ENCODE data around the gene USP25.

The USP25 gene, protein sequence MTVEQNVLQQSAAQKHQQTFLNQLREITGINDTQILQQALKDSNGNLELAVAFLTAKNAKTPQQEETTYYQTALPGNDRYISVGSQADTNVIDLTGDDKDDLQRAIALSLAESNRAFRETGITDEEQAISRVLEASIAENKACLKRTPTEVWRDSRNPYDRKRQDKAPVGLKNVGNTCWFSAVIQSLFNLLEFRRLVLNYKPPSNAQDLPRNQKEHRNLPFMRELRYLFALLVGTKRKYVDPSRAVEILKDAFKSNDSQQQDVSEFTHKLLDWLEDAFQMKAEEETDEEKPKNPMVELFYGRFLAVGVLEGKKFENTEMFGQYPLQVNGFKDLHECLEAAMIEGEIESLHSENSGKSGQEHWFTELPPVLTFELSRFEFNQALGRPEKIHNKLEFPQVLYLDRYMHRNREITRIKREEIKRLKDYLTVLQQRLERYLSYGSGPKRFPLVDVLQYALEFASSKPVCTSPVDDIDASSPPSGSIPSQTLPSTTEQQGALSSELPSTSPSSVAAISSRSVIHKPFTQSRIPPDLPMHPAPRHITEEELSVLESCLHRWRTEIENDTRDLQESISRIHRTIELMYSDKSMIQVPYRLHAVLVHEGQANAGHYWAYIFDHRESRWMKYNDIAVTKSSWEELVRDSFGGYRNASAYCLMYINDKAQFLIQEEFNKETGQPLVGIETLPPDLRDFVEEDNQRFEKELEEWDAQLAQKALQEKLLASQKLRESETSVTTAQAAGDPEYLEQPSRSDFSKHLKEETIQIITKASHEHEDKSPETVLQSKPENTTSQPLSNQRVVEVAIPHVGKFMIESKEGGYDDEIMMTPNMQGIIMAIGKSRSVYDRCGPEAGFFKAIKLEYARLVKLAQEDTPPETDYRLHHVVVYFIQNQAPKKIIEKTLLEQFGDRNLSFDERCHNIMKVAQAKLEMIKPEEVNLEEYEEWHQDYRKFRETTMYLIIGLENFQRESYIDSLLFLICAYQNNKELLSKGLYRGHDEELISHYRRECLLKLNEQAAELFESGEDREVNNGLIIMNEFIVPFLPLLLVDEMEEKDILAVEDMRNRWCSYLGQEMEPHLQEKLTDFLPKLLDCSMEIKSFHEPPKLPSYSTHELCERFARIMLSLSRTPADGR

DNA sequence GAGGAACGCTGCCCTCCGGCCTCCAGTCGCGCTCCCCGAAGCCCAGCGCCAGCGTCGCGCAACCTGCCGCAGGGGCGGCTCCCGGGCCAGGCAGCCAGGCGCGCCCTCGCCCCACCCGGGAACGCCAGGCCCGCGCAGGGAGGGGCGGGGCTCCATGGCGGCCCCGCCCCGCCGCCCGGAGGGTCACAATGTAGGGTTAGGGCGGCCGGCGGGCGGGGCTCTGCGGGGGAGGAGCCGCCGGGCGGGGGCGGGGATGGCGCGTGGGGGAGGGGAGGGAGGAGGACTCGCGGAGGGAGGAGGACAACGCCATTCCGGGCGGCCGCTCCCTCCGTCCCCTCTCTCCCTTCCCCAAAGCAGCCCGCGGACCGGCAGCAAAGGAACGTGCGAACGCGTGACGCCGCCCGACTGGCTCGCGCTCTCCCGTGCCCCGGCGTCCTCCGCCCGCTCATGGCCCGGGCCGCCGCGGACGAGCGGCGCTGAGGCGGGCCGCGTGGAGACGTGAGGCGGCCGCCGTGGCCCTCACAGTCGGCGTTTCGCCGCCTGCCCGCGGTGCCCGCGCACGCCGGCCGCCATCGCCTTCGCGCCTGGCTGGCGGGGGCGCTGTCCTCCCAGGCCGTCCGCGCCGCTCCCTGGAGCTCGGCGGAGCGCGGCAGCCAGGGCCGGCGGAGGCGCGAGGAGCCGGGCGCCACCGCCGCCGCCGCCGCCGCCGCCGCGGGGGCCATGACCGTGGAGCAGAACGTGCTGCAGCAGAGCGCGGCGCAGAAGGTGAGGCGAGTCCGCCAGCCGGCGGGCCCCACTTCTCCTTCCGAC lies at the start of gene USP25:
Gene USP25 (plus strand): TSS at position 309 of the 810 bp plus-strand sequence. CDS start 412 bp downstream, at position 721.
- peak; percentile 55 to 68 for DNase-seq

DNA sequence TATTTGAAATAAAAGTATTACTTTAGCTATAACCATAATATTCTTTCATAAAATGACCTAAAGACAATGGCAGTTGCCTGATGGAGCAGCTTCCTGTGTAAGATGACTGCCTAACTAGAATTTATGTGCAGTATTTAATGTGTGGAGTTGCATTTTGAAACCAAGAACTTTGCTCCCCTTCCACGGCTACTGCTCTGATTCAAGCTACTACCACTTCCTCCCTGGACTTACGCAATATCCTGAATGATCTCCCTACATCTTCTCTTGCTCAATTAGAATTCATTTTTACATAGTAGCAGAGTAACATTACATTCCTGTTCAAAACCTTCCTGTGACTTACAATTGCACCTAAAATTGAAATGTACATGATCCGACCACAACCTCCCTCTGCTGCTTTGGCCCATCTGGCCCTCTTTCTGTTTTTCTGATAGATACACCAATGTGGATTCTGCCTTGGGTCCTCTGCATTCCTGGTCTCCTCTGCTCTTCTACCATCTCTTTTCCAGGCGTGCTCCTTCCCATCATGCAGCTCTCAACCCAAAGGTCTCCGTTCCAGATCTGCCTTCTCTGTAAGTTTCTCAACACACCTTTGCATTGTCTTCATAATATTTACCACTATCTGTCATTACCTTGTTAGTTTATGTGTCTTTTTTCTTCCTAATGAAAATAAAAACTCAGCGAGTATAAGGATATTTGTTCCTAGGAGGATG lies 47.4 kb upstream of the USP25 start:
- peak in 1 of 2 experiments; percentile 10 for DNase-seq

DNA sequence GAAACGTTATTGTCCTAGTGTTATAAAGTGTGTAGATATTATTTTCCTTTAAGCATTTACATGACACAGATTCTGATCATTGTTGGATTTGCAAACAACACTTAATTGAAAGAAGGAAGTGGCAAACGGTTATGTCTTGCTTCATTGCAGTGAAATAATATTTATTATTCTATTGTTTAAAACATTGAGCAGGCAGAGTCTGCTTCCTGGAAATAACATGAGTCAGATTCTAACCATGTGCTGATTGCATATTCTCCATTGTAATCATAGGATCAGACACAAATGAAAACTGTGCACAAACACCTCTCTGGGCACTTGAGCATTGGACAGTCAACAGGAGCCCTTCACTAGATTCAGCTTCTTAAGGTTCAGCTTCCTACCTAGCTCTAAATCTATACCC lies 46.8 kb upstream of the USP25 start:
- DNase-seq, result no peak

DNA sequence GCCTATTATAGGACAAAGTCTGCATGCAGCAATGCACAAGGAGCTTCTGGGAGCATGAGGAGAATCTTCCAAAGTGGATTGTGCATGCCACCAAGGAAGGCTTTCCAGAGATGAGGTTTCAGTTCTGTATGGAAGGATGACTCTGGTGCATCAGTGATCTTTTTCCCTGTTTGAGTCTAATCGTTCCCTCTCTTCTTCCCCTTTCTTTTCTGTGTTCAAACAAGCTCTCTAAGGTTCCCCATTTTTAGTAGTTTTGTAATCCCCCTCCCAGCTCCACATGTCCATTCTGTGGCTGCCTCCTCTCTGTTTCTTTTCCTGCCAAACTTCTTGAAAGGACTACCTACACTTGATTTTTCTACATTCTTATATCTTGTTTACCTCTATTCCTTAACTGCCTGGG lies 43.3 kb upstream of the USP25 start:
- no peak for DNase-seq

DNA sequence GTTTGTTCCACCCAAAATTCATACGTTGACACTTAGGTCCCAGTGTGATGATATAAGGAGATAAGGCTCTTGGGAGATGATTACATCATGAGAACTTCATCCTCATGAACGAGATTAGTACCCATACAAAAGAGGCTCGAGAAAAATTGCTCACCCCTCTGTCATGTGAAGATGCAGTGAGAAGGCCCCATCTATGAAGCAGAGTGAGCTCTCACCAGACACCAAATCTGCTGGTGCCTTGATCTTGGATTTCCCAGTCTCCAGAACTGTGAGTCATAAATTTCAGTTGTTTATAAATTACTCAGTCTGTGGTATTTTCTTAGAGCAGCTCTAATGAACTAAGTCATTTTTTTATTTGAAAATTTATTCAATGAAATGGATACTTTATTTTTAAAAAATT lies 42.6 kb upstream of the USP25 start:
- no peak for DNase-seq

DNA sequence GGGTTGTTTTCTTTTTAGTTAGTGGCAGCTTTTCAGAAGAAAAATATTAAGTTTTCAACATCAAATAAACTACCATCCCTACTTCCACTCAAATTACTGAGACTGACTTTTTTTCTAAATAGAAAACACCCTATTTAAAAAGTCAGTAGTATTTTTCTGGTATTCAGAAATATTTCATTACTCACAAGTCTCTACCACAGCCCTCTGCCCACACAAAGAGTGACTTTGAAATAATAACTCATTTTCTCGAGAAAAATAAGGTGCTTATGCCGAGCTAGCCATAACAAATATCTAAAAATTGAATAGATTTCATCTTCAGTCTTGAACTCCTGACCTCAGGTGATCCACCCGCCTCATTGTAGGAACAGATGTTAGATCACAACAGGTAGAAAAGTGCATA lies 41.8 kb upstream of the USP25 start:
- DNase-seq, result no peak

DNA sequence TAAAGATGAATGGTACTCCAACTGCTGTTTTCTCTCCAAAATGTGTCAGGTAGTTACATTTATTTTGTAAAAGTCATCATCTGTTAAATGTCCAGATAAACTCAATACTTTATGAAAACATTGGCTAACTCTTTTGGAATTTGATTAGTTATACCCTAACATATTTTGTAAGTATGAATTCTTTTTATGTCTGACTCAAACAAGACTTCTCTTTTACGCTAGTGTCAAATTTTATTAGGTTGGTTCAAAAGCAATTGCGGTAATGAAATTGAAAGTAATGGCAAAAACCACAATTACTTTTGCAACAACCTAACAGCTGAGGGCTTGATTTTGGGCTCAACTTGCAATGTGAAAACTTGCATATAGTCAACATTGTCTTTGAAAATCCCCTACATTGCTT lies 41.0 kb upstream of the USP25 start:
- no peak for DNase-seq

DNA sequence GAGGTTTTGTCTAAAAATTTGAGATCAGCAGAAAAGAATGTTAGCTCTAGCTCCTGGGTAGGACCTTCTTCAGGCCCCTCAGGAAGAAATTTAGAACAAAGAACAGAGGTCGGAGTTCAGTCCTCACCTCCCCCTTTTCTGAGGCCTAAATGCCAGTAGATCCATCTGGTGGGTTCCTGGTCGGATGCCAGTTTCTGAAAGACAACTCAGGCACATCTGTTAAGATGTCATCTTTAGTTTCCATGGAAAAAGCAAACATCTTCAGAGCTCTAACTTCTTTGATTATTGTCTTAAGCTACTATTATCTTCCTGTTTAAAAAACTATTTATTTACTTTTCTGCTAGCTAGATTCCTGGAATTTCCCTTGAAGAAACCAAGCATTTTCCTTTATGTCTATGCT lies 37.1 kb upstream of the USP25 start:
- DNase-seq, result no peak

DNA sequence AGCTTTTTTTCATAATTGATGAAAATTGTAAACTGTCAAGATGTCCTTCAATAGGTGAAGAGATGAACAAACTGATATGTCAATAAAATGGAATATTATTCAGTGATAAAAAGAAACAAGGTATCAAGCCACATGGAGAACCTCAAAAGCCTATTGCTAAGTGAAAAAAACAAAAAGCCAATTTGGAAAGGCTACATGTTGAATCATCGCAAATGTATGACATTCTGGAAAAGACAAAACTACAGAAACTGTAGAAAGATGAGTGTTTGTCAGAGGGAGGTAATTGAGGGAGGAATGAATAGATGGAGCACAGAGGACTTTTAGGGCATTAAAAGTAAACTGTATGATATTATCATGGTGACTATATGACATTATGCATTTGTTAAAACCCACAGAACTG lies 34.5 kb upstream of the USP25 start:
- no peak for DNase-seq

DNA sequence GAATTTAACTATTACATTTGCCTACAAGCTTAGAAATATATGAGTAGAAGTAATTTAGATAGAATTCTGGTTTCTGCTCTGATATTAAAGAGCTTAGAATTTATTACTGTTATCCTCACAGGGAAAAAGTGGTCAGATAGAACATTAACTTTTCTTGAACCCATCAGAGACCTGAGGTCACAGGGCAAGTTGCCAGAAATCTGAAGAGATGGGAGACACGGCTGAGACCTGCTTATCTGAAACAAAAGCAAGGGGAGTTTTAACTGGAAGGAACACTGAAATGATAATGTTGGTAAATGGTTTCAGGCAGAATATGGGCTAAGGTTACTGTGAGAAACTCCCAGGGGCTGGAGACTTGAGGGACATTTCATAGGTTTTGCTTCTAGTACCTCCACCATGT lies 28.0 kb upstream of the USP25 start:
- DNase-seq, result no peak

DNA sequence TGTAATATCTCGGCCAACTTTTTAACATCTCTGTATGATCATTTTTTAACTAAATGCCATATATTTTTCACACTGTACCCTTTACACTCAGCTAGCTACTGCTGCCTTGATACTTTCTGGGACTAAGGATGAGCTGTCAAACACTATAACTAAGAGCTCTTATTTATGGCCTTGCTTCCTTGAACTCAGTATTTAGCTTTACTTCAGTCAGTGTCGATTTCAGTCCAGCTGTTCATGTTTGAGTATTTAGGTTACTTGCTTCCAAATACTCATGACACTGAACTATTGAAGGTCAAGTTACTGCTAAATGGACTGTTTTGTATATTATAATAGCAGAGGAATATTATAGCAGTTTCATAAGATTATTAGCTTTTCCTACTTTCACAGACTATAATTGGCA lies 25.9 kb upstream of the USP25 start:
- no peak for DNase-seq

DNA sequence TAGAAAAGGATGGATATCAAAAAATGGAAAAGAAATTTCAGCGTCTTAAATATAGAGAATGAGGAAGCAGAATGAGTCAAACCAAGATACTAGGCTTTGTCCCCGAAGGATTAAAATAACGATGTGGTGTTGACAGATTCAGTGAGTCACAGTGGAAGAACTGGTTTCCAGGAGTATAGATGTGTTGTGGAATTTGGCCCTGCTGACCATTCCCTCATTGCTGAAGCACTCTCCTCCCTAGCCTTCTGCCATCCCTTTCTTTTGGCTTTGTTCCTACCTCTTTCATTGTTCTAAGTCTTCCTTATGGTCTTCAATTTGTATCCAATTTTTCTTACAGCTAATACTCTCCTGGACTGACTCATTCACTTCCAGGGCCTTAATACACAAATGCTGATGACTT lies 23.1 kb upstream of the USP25 start:
- DNase-seq, result no peak

DNA sequence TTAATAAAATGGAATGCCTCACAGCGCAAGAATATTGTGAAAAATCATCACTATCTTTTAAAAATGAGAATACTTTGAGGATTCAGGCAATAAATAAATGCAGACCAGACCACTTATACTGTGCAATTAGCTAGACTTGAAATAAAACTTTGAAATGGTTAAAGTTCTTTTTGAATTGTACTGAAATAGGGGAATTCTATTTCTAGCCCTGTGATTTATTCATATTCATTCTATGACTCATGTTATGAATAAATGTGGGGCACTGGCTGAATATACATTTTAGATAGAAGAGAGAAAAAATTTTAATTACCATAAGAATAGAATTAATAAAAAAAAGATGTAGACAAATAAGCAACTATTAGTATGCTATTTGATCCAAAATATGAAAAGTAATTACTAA lies 16.4 kb upstream of the USP25 start:
- DNase-seq, result no peak

DNA sequence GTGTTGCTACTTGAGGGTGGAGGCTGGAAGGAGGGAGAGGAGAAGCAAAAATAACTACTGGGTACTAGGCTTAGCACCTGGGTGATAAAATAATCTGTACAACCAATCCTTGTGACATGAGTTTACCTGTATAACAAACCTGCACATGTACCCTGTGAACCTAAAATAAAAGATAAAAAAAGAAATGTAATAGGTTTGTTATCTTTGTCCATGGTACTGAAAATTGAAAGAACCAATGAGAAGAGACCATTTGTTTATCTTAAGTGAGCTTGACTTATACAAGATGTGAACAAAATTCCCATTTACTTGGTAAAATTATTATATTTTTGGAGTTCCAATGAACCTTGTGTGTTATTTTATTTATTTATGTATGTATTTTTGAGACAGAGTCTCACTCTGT lies 11.1 kb upstream of the USP25 start:
- DNase-seq, result no peak

DNA sequence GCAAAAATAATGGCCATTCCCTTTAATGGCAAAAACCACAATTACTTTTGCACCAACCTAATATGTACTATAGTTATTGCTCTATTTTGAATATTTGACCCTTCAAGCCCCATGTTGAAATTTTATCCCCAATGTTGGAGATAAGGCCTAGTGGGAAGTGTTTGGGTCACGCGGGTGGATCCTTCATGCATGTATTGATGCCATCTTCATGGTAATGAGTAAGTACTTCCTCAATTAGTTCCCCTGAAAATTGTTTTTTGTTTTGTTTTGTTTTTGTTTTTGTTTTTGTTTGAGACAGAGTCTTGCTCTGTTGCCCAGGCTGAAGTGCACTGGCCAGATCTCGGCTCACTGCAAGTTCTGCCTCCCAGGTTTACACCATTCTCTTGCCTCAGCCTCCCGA lies 9.8 kb upstream of the USP25 start:
- no peak for DNase-seq

DNA sequence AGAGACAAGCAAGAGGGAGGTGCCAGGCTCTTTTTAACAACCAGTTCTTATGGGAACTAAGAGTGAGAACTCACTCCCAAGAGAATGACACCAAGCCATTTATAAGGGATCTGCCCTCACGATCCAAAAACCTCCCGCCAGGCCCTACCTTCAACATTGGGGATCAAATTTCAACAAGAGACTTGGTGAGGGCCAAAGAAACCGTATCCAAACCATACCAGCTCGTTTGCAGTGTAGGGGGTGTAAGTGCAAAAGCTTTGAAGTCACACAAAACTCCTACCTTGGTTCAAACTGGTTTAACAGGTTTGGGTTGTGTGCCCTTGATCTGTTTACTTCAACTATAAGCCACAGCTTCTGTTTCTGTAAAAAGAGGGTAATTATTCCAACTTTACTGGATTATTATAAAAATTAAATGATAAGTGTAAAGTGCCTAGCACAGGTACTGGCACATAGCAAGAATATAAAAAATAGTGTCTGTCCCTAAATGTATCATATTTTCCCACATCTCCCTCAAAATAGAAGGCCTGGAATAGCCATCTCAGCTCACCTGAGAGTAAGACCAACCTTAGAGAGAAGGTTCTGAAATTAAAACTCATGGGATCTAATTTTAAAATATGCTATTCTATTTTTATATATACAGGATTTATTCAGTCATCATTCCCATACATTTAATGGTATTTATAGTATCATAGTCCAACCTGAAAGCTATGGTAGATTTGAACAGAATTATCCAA lies 7.0 kb upstream of the USP25 start:
- DNase-seq, result no peak

DNA sequence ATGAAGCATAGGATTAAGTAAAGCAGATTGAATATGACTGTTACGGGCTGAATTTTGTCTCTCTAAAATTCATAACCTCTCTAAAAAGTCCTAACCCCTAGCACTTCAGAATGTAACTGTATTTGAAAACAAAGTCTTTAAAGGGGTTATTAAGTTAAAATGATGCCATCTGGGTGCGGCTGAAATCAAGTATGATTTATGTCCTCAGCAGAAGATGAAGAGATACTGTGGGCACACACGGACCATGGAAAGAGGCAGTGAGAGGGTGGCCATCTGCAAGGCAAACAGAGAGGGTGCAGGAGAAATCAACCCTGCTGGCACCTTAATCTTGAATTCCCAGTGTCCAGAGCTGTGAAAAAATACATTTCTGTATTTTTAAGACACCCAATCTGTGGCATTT lies 3.8 kb upstream of the USP25 start:
- no peak for DNase-seq

DNA sequence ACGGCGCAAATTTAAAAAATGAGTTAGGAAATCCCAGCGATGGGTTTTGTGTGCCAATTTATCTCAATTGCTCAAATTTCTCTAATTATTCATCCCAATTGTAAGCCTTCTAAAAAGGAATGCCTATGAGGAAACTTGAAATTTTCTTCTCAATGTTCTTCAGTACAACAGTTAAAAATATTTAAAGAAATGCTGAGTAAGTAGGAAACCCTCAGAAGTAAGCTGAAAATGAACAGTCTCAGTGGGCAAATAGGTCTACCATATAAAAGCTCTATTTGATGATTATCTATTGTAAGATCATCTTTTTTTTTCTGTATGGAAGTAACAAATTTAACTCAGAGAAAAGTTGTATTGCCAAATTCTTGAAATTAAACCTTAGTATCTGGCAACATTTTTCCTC lies 1.7 kb upstream of the USP25 start:
- DNase-seq, result no peak

DNA sequence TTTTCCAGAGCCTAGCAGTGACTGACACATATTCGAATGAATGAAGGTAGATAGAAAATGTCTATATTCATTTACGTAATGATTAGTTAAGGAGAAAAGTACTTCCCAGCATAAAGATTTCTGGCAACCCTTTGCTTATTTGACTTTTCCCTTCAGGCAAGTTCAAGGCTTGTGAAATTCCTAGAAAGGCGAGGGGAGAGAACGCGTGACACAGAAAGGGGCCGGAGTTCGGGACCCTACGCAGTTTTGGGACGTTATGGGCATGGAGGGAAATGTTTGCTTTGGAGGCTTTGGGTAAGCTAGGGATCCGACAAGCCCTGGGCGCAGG lies 472 bp upstream of the USP25 start:
- peak in 1 of 2 experiments; percentile 41 for DNase-seq

DNA sequence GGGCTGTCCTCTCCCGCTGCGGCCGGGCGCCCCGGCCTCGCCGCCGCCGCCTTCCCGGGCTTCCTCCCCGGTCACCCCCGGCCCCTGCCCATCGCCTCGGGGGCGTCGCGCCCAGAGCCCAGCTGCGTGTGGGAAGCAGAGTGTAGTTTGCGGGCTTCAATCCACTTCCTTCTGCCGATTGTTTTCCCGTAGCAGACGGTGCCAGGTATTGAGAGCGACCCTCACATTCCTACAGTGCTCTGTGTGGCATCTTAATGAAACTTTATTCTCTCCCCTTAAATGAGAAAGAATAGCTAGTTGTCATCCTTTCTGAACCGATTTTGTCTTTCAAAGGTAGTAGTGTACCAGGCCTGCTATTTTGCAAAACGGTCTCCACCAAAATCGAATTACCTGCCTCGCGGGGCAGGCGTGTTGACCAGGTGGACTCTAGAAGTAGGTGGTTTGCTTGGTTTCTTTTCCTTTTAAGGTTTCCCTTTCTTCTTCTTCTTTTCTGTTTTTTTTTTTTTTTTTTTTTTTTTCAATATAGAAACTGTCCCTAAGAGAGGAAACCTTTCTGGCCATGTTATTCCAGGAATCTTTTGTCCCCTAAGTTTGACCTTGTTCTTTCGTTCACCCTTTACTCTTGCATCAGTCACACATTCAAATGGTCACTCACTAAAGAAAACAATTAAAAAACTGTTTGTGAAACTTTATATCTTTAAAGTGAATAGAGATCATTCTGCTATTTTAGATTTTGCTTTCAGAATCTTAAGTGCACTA lies 881 bp downstream of the USP25 start:
- DNase-seq, result no peak

DNA sequence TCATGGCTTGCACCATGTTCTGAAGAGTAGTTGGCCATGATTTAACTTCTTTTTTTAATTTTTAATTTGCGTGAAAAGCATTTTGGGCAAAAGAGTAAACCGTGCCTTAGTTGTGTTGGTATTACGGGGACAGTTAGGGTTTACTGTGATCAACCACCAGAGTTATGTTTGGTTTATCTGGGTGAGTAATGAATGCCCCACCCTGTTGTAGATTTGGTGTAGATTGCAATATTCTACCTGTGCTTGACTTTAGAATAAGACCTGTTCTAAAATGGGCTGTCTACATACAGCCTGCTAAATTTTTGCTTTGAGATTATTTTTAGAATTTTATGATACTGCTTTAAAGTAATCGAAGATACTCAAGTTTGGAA lies 1.4 kb downstream of the USP25 start:
- no peak for DNase-seq

All from SW 1271 (cell line).